Panc1 (cell line): ENCODE results near the gene DYNC1LI2. TPM values are rescaled to one million over a fixed set of nuclear protein-coding genes. Genes with fewer than 3 reads are reported as not detected.

Source experiments
- ATAC-seq: fragments of 200-7000 bp; cut with Tn5 transposase; 2 replicates; pipeline ENCODE4 v1.9.1; 2020; ENCODE audit warnings: mild to moderate bottlenecking, moderate library complexity
- BruUV-seq: library from RNA; stranded (reverse); fragments of 400-500 nt; replicated peaks from 2 replicates; lab custom pipeline; 2021; lab: Mats Ljungman, UMichigan
- CTCF ChIA-PET: fragments of 300-600 bp; sonication (Branson Sonifier 250); formaldehyde crosslinking; loops from one replicate; lab custom pipeline; 2022; ENCODE audit warnings: antibody characterized with exemption; lab: Charles Lee
- POLR2A ChIA-PET: fragments of 300-600 bp; sonication (Branson Sonifier 250); formaldehyde crosslinking; loops from one replicate; lab custom pipeline; 2022; ENCODE audit warnings: antibody characterized with exemption; lab: Charles Lee
- DNase-seq: peaks from one replicate; pipeline ENCODE4 v3.0.0-alpha.2; 2010; ENCODE audit warnings: low read depth, low spot score
- H3K27ac ChIP-seq: 2 replicates; pipeline ENCODE4 v1.5.1; 2011; ENCODE audit warnings: mild to moderate bottlenecking, low read length, inconsistent platforms
- H3K27me3 ChIP-seq: fragments of 200-500 bp; sonication (Bioruptor generic); 2 replicates; pipeline ENCODE4 v1.6.0; 2014; ENCODE audit warnings: low read length, inconsistent platforms; ENCODE audit not compliant: control insufficient read depth, insufficient read depth
- H3K36me3 ChIP-seq: fragments of 200-500 bp; sonication (Bioruptor generic); 2 replicates; pipeline ENCODE4 v1.5.1; 2014; ENCODE audit warnings: inconsistent platforms, mild to moderate bottlenecking, low read length, moderate library complexity; ENCODE audit not compliant: control insufficient read depth, insufficient read depth
- H3K4me1 ChIP-seq: 2 replicates; pipeline ENCODE4 v1.5.1; 2011; ENCODE audit warnings: inconsistent platforms, mild to moderate bottlenecking, low read length, moderate library complexity; ENCODE audit not compliant: control insufficient read depth, insufficient read depth
- H3K4me3 ChIP-seq, 2 experiments: 2 replicates each; pipeline ENCODE4 v1.5.1; 2011 to 2012; ENCODE audit warnings: low read depth in 2 of 2, low read length in 2 of 2, mild to moderate bottlenecking in 2 of 2, inconsistent platforms in 1 of 2, moderate library complexity in 1 of 2
- H3K9me3 ChIP-seq: fragments of 200-500 bp; sonication (Bioruptor generic); 2 replicates; pipeline ENCODE4 v1.5.1; 2014; ENCODE audit warnings: low read depth, mild to moderate bottlenecking, inconsistent platforms, low read length, moderate library complexity; ENCODE audit not compliant: control insufficient read depth, insufficient read depth
- CTCF ChIP-seq: fragments of 450-650 bp; IDR thresholded peaks from 2 replicates; pipeline ENCODE4 v1.5.1; 2017; ENCODE audit warnings: mild to moderate bottlenecking
- POLR2AphosphoS5 ChIP-seq: IDR thresholded peaks from 2 replicates; pipeline ENCODE4 v1.6.1; 2012; ENCODE audit warnings: mild to moderate bottlenecking, low read depth, low read length, moderate library complexity
- REST ChIP-seq, 2 experiments: IDR thresholded peaks; 2 replicates each; pipeline ENCODE4 v1.6.1; 2011 to 2012; ENCODE audit warnings: low read depth in 2 of 2, control low read depth in 1 of 2, low read length in 1 of 2, mild to moderate bottlenecking in 1 of 2, moderate library complexity in 1 of 2; ENCODE audit not compliant: insufficient read depth in 1 of 2
- SIN3A ChIP-seq: IDR thresholded peaks from 2 replicates; pipeline ENCODE4 v1.6.1; 2012; ENCODE audit warnings: low read depth, mild to moderate bottlenecking, low read length, moderate library complexity, borderline replicate concordance; ENCODE audit not compliant: insufficient read depth
- TCF7L2 ChIP-seq: IDR thresholded peaks from 2 replicates; pipeline ENCODE4 v1.6.1; 2011; ENCODE audit warnings: mild to moderate bottlenecking, low read depth, low read length, inconsistent platforms
- in situ Hi-C: cut with HindIII; loops from 2 replicates; pipeline ENCODE4 v1.10.0; 2016; ENCODE audit warnings: low sequenced_read_pairs, low pct_unique_long_range_greater_than_20kb
- intact Hi-C: fragments of 100-400 bp; cut with micrococcal nuclease; formaldehyde crosslinking; loops from one replicate; pipeline ENCODE4 v1.10.0; 2022; ENCODE audit not compliant: unreplicated experiment
- total RNA-seq: library from RNA; stranded (reverse); gene quantifications from one replicate; pipeline ENCODE4 v1.2.1, GENCODE V29; 2021; ENCODE audit not compliant: unreplicated experiment

DYNC1LI2 gene
- total RNA-seq, 1 experiment from 2014 or later = 103 TPM

GRCh38 chr16:66698046-66698445 lies 53.4 kb downstream of the DYNC1LI2 start:
- ATAC-seq (no peak), DNase-seq (no peak)
- Histone ChIP-seq H3K27me3 (no peaks in the 10 kb centered on the region), H3K27ac (no peak overlapping the region), H3K36me3 (no peaks in the 10 kb centered on the region; the same call in 1 of the 2 replicates), H3K4me3 (no peak overlapping the region), H3K4me1 (peaks cover 3% of the 10 kb centered on the region; the same call in 1 of the 2 replicates), H3K9me3 (no peaks in the 10 kb centered on the region)
- POLR2A ChIA-PET = no interaction called here
- CTCF ChIA-PET = interaction anchor here (1.8 kb wide), 1 partner anchor 36 kb away, joined by 6 read pairs; no protein-coding TSS in a partner anchor
- no TSS peak for BruUV-seq
- intact Hi-C loops (no loop called here), in situ Hi-C loops (no loop called here)
- TF ChIP-seq POLR2AphosphoS5 (no peak), TCF7L2 (no peak), SIN3A (no peak), CTCF (no peak), REST (IDR thresholded peaks at IDR 0.05; ENCODE audit: insufficient read depth in 1 of 2, low read depth in 2 of 2, low read length in 1 of 2) (no peak)

GRCh38 chr16:66696669-66697630 lies 54.5 kb downstream of the DYNC1LI2 start, which contains the start of gene CMTM4:
Gene CMTM4 (minus strand): TSS chr16:66696743. CDS start chr16:66696525, 218 bp downstream.
- DNase-seq (no peak), ATAC-seq (peak; percentile 95)
- Histone ChIP-seq H3K27ac (peak within 1 kb of the TSS; percentile 58), H3K4me3 (peak within 1 kb of the TSS; percentile 64 to 76), H3K4me1 (peaks cover 3% of the 10 kb centered on the region; the same call in 1 of the 2 replicates), H3K27me3 (no peaks in the 10 kb centered on the region), H3K36me3 (no peaks in the 10 kb centered on the region; the same call in 1 of the 2 replicates), H3K9me3 (no peaks in the 10 kb centered on the region)
- ChIA-PET CTCF (interaction anchor here (1.8 kb wide), 1 partner anchor 35 kb away, joined by 6 read pairs; no protein-coding TSS in a partner anchor), POLR2A (no interaction called here)
- no TSS peak for BruUV-seq
- TF ChIP-seq REST (IDR thresholded peaks at IDR 0.05; ENCODE audit: insufficient read depth in 1 of 2, low read depth in 2 of 2, low read length in 1 of 2) = no peak
- TF ChIP-seq SIN3A = no peak
- TF ChIP-seq TCF7L2 = no peak
- TF ChIP-seq POLR2AphosphoS5 = no peak
- TF ChIP-seq CTCF = peak; percentile 79
- in situ Hi-C loops (no loop called here), intact Hi-C loops (no loop called here)
